Astrocyte (in vitro differentiated cells and primary cell): Measurements from ENCODE around the gene MAP4K4.

Experiments used
- CTCF ChIP-seq: IDR thresholded peaks from 2 replicates; pipeline ENCODE4 v1.5.1; 2011; ENCODE audit warnings: low read depth, mild to moderate bottlenecking, inconsistent platforms, low read length, moderate library complexity; ENCODE audit not compliant: insufficient read depth
- EZH2 ChIP-seq: IDR thresholded peaks from 2 replicates; pipeline ENCODE4 v1.6.1; 2012; ENCODE audit warnings: mild to moderate bottlenecking, low read length, inconsistent platforms; ENCODE audit not compliant: insufficient read depth

DNA sequence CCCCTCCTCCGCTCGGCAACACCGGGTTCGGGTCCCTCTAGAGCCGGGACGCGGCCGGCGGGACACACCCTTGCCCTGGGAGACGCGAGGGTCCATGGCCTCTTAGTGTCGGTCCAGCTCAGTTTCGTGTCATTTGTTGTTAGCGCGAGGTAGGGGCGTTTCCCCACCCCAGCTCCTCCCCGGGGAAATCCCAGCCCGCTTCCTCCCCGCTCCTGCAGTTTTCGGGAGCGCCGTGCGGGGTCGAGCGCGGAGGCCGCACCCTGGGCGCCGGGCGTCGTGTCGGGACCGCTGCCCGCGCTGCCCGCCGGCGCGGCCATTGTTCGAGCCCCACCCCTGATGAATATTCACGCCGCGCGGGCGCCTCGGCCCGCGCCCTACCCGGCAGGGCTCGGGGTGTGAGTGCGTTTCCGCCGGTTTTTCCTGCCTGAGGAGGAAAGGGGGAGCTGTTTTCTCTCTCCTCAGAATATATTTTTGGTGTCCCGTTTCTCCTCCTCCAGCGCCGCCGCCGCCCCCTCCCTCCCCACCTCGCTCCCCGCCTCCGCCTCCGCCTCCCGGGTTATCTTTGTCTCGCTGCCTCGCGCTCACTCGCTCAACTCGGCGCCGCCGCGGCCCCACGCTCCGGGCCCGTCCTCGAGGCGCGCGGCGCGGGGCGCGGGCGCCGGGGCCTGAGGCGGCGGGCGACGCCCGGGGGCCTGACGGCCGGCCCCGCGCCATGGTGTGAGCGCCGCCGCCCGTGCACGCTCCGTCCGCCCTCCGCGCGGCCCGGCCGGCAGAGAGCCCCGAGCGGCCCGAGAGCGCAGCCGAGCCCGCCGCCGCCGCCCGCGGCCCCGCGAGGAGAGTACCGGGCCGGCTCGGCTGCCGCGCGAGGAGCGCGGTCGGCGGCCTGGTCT lies at the start of gene MAP4K4:
- TF ChIP-seq CTCF = no peak
- TF ChIP-seq EZH2 = no peak
